ENCODE results near the gene CD93.

The CD93 gene

DNA sequence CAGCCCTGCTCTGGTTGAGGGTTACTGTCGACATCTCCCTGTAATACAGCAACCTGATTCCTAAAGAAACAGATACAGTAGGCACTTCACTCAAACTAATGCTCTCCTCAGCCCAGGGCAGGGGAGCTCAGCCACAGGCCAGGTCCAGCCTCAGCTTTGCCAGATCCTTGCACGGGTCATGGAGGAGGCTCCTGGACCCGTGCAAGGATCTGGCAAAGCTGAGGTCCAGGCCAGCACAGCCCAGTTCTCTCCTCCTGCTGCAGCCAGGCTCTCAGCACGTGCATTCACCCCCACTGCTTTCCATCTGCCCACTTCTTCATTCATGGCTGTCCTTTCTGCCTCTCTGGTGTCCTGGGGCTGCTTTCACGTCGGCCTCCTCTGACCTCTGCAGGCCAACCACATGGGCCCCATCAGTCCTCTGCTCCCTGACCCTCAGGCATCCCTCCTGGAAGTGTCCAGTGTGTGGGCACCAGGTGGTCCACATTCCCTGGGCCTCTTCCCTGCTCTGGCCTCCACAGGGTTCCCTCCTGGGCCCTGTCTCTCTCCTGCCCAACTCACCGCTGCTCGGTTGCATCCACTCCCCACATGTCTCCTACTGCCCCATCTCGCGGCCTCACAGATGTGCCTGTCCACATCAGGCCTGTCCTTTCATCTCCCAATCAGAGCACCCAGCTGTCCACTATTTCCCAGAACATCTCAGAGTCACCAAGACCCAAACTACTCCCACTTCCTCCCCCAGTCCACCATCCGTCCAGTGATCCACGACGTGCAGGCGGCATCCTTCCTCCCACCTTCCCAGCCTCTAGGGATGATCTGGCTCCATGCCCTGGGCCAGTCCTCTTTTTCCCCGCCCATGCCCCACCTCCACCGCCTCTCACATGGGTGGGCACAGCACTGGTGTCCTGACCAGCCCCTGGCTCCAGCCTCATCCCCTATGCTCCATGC lies 11.8 kb upstream of the CD93 start:
- no peak overlapping the region for H3K27ac ChIP-seq (replicated peaks; ENCODE audit: low read length)
- DNase-seq (ENCODE audit: low spot score) = no peak
- H3K4me2 ChIP-seq (ENCODE audit: insufficient read depth, low read length, poor library complexity, severe bottlenecking) = no peak overlapping the region
- H3K4me1 ChIP-seq (ENCODE audit: control insufficient read depth in 2 of 2, insufficient read depth in 1 of 2, low read depth in 1 of 2, low read length in 2 of 2) = peaks cover 0 to 5% of the 10 kb centered on the region in 2 donors
- H2BK120ac ChIP-seq (ENCODE audit: low read depth, low read length) = no peak overlapping the region
- H2AK5ac ChIP-seq (ENCODE audit: low read depth, low read length) = no peak overlapping the region
- no peaks in the 10 kb centered on the region for H3K9me3 ChIP-seq (replicated peaks in 1 of 2; ENCODE audit: control insufficient read depth in 2 of 2, insufficient read depth in 1 of 2, low read depth in 1 of 2, low read length in 2 of 2)
- H3K36me3 ChIP-seq (replicated peaks in 1 of 2; ENCODE audit: control insufficient read depth in 2 of 2, insufficient read depth in 2 of 2, low read length in 2 of 2) = no peaks in the 10 kb centered on the region
- no peak overlapping the region for H4K91ac ChIP-seq (ENCODE audit: low read depth, low read length, poor library complexity)
- no peak overlapping the region for H2BK12ac ChIP-seq (ENCODE audit: low read length)
- no peak overlapping the region for H2AFZ ChIP-seq (ENCODE audit: low read length)
- no peak overlapping the region for H3K4ac ChIP-seq (ENCODE audit: low read length)
- H3K27me3 ChIP-seq (ENCODE audit: control insufficient read depth in 3 of 3, insufficient read depth in 3 of 3, low read depth in 1 of 3, low read length in 3 of 3) = no peaks in the 10 kb centered on the region
- no peak overlapping the region for H3K4me3 ChIP-seq (ENCODE audit: low read length in 2 of 2)
- peak overlapping the region; percentile 34 for H3K18ac ChIP-seq (ENCODE audit: low read length)
- no peak overlapping the region for H3K23ac ChIP-seq (ENCODE audit: low read depth, low read length, poor library complexity)
- peak overlapping the region; percentile 1 for H2BK15ac ChIP-seq (ENCODE audit: low read length)
- H3K79me1 ChIP-seq (ENCODE audit: low read depth, low read length) = no peaks in the 10 kb centered on the region
- H3K14ac ChIP-seq (ENCODE audit: low read length) = no peak overlapping the region
- no peak overlapping the region for H2BK5ac ChIP-seq (ENCODE audit: low read length)
- H4K8ac ChIP-seq (ENCODE audit: low read depth, low read length) = no peak overlapping the region
- H3K9ac ChIP-seq (ENCODE audit: low read depth, low read length, poor library complexity) = no peak overlapping the region
- no CpG with 5 or more reads among the region's 16 CpGs for WGBS, 2 donors (ENCODE audit: extremely low coverage in 2 of 2, insufficient read length in 2 of 2, insufficient replicate concordance in 1 of 2)

DNA sequence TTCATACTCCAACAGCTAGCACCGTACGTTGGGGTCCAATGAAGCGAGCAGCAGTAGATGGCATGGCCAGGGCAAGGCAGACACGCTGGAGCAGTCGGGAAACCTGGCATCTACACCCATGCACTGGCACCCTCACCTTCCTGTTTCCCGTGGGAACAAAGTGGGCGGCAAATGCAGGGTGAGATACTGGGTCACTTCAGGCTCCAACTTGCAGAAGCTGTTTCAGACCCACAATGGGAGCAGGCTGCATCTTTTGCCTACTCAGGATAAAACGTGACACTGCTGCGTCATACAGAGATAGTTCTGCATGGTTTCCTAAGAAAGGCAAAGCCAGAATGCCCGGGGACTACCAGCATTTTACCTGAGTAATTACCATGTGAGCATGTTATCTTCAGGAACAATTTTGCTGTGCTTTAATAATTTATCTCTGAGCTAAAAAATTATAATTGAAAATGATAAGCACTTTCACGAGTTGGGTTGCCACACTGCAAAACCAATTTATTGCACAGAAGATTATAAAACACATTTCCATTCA lies 10.9 kb upstream of the CD93 start:
- Histone ChIP-seq H3K27me3 (ENCODE audit: control insufficient read depth in 3 of 3, insufficient read depth in 3 of 3, low read depth in 1 of 3, low read length in 3 of 3) (no peaks in the 10 kb centered on the region), H3K79me1 (ENCODE audit: low read depth, low read length) (no peaks in the 10 kb centered on the region), H3K23ac (ENCODE audit: low read depth, low read length, poor library complexity) (peak overlapping the region; percentile 8), H2BK120ac (ENCODE audit: low read depth, low read length) (no peak overlapping the region), H4K8ac (ENCODE audit: low read depth, low read length) (no peak overlapping the region), H2AFZ (ENCODE audit: low read length) (no peak overlapping the region), H3K4me1 (ENCODE audit: control insufficient read depth in 2 of 2, insufficient read depth in 1 of 2, low read depth in 1 of 2, low read length in 2 of 2) (peaks cover 0 to 5% of the 10 kb centered on the region in 2 donors), H3K9me3 (replicated peaks in 1 of 2; ENCODE audit: control insufficient read depth in 2 of 2, insufficient read depth in 1 of 2, low read depth in 1 of 2, low read length in 2 of 2) (no peaks in the 10 kb centered on the region), H3K18ac (ENCODE audit: low read length) (no peak overlapping the region), H2AK5ac (ENCODE audit: low read depth, low read length) (no peak overlapping the region), H2BK15ac (ENCODE audit: low read length) (no peak overlapping the region), H3K4ac (ENCODE audit: low read length) (no peak overlapping the region), H2BK12ac (ENCODE audit: low read length) (no peak overlapping the region), H3K4me2 (ENCODE audit: insufficient read depth, low read length, poor library complexity, severe bottlenecking) (no peak overlapping the region), H3K27ac (replicated peaks; ENCODE audit: low read length) (no peak overlapping the region), H4K91ac (ENCODE audit: low read depth, low read length, poor library complexity) (no peak overlapping the region), H3K9ac (ENCODE audit: low read depth, low read length, poor library complexity) (no peak overlapping the region), H3K36me3 (replicated peaks in 1 of 2; ENCODE audit: control insufficient read depth in 2 of 2, insufficient read depth in 2 of 2, low read length in 2 of 2) (no peaks in the 10 kb centered on the region), H3K14ac (ENCODE audit: low read length) (no peak overlapping the region), H3K4me3 (ENCODE audit: low read length in 2 of 2) (peak overlapping the region in 1 of 2 donors; percentile 13), H2BK5ac (ENCODE audit: low read length) (no peak overlapping the region)
- DNase-seq (ENCODE audit: low spot score) = no peak
- WGBS, 2 donors (ENCODE audit: extremely low coverage in 2 of 2, insufficient read length in 2 of 2, insufficient replicate concordance in 1 of 2) = no CpG with 5 or more reads among the region's 11 CpGs

DNA sequence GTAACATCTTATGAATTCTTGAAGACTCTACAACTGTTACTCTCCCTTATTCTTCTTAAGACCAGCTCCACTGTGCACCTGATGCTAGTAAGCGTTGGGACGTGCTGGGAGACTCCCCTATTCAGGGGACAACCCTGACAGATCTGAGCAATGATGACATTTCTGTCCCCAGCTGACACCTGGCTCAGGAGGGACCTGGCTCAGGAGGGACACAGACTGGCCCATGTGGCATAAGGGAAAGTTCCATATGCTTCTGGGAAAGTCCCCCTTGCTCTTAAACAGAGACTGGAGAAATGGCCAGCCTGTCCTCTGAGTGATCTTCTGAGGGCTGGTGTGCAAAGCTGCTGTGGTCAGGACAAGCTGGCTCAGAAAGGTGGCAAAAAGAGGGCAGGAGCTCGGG lies 10.0 kb upstream of the CD93 start:
- WGBS, 2 donors (ENCODE audit: extremely low coverage in 2 of 2, insufficient read length in 2 of 2, insufficient replicate concordance in 1 of 2) = no CpG with 5 or more reads among the region's 3 CpGs
- Histone ChIP-seq H3K14ac (ENCODE audit: low read length) (no peak overlapping the region), H3K4me3 (ENCODE audit: low read length in 2 of 2) (no peak overlapping the region), H2BK5ac (ENCODE audit: low read length) (no peak overlapping the region), H3K27ac (replicated peaks; ENCODE audit: low read length) (no peak overlapping the region), H3K4me1 (ENCODE audit: control insufficient read depth in 2 of 2, insufficient read depth in 1 of 2, low read depth in 1 of 2, low read length in 2 of 2) (peaks cover 0 to 5% of the 10 kb centered on the region in 2 donors), H4K8ac (ENCODE audit: low read depth, low read length) (no peak overlapping the region), H3K4ac (ENCODE audit: low read length) (no peak overlapping the region), H3K18ac (ENCODE audit: low read length) (no peak overlapping the region), H3K27me3 (ENCODE audit: control insufficient read depth in 3 of 3, insufficient read depth in 3 of 3, low read depth in 1 of 3, low read length in 3 of 3) (no peaks in the 10 kb centered on the region), H3K9me3 (replicated peaks in 1 of 2; ENCODE audit: control insufficient read depth in 2 of 2, insufficient read depth in 1 of 2, low read depth in 1 of 2, low read length in 2 of 2) (no peaks in the 10 kb centered on the region), H3K23ac (ENCODE audit: low read depth, low read length, poor library complexity) (no peak overlapping the region), H4K91ac (ENCODE audit: low read depth, low read length, poor library complexity) (no peak overlapping the region), H3K79me1 (ENCODE audit: low read depth, low read length) (no peaks in the 10 kb centered on the region), H3K9ac (ENCODE audit: low read depth, low read length, poor library complexity) (no peak overlapping the region), H2BK12ac (ENCODE audit: low read length) (no peak overlapping the region), H2BK15ac (ENCODE audit: low read length) (no peak overlapping the region), H3K4me2 (ENCODE audit: insufficient read depth, low read length, poor library complexity, severe bottlenecking) (no peak overlapping the region), H2AK5ac (ENCODE audit: low read depth, low read length) (no peak overlapping the region), H3K36me3 (replicated peaks in 1 of 2; ENCODE audit: control insufficient read depth in 2 of 2, insufficient read depth in 2 of 2, low read length in 2 of 2) (no peaks in the 10 kb centered on the region), H2BK120ac (ENCODE audit: low read depth, low read length) (no peak overlapping the region), H2AFZ (ENCODE audit: low read length) (no peak overlapping the region)
- DNase-seq (ENCODE audit: low spot score) = no peak

DNA sequence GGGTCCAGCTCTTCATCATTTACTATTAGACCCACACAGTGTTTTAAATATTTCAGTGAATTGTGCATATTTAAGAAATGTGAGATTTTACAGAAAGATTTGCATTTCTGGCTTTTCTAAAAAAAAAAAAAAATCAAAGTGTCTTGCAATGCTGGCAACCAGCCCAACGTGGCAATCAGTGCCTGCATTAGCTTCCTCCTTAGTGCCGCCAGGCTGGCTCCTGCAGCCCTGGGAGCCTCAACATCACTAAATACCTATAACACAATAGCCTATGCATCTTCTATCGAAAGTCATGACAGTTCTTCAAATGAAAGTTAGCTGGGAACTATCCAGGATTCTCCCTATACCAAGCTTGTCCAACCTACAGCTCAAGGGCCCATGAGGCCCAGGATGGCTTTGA lies 9.4 kb upstream of the CD93 start:
- no peaks in the 10 kb centered on the region for H3K9me3 ChIP-seq (replicated peaks in 1 of 2; ENCODE audit: control insufficient read depth in 2 of 2, insufficient read depth in 1 of 2, low read depth in 1 of 2, low read length in 2 of 2)
- no peak for DNase-seq (ENCODE audit: low spot score)
- peaks cover 0 to 5% of the 10 kb centered on the region in 2 donors for H3K4me1 ChIP-seq (ENCODE audit: control insufficient read depth in 2 of 2, insufficient read depth in 1 of 2, low read depth in 1 of 2, low read length in 2 of 2)
- no peak overlapping the region for H2AK5ac ChIP-seq (ENCODE audit: low read depth, low read length)
- H3K9ac ChIP-seq (ENCODE audit: low read depth, low read length, poor library complexity) = no peak overlapping the region
- no peak overlapping the region for H2BK15ac ChIP-seq (ENCODE audit: low read length)
- H3K79me1 ChIP-seq (ENCODE audit: low read depth, low read length) = no peaks in the 10 kb centered on the region
- no peak overlapping the region for H2BK5ac ChIP-seq (ENCODE audit: low read length)
- no peak overlapping the region for H3K4ac ChIP-seq (ENCODE audit: low read length)
- H3K14ac ChIP-seq (ENCODE audit: low read length) = no peak overlapping the region
- no peak overlapping the region for H3K18ac ChIP-seq (ENCODE audit: low read length)
- no peak overlapping the region for H4K8ac ChIP-seq (ENCODE audit: low read depth, low read length)
- H2BK120ac ChIP-seq (ENCODE audit: low read depth, low read length) = no peak overlapping the region
- H3K27me3 ChIP-seq (ENCODE audit: control insufficient read depth in 3 of 3, insufficient read depth in 3 of 3, low read depth in 1 of 3, low read length in 3 of 3) = no peaks in the 10 kb centered on the region
- H3K27ac ChIP-seq (replicated peaks; ENCODE audit: low read length) = no peak overlapping the region
- H2BK12ac ChIP-seq (ENCODE audit: low read length) = no peak overlapping the region
- H4K91ac ChIP-seq (ENCODE audit: low read depth, low read length, poor library complexity) = no peak overlapping the region
- no peak overlapping the region for H3K4me3 ChIP-seq (ENCODE audit: low read length in 2 of 2)
- no peak overlapping the region for H3K23ac ChIP-seq (ENCODE audit: low read depth, low read length, poor library complexity)
- no CpG with 5 or more reads among the region's 3 CpGs for WGBS, 2 donors (ENCODE audit: extremely low coverage in 2 of 2, insufficient read length in 2 of 2, insufficient replicate concordance in 1 of 2)
- H3K36me3 ChIP-seq (replicated peaks in 1 of 2; ENCODE audit: control insufficient read depth in 2 of 2, insufficient read depth in 2 of 2, low read length in 2 of 2) = no peaks in the 10 kb centered on the region
- H3K4me2 ChIP-seq (ENCODE audit: insufficient read depth, low read length, poor library complexity, severe bottlenecking) = no peak overlapping the region
- no peak overlapping the region for H2AFZ ChIP-seq (ENCODE audit: low read length)

Measured in neuronal stem cell (in vitro differentiated cells).